ENCODE results near the gene KMT2B. TPM values are rescaled to one million over a fixed set of nuclear protein-coding genes. Genes with fewer than 3 reads are reported as not detected.
"Not testable (repeated sequence)": the region's sequence is repeated elsewhere in the genome, so short reads cannot be mapped to it uniquely, and the experiment has no call there.

KMT2B gene
- total RNA-seq, 2 donors from 2014 or later = 32.3 to 89.5 TPM

DNA sequence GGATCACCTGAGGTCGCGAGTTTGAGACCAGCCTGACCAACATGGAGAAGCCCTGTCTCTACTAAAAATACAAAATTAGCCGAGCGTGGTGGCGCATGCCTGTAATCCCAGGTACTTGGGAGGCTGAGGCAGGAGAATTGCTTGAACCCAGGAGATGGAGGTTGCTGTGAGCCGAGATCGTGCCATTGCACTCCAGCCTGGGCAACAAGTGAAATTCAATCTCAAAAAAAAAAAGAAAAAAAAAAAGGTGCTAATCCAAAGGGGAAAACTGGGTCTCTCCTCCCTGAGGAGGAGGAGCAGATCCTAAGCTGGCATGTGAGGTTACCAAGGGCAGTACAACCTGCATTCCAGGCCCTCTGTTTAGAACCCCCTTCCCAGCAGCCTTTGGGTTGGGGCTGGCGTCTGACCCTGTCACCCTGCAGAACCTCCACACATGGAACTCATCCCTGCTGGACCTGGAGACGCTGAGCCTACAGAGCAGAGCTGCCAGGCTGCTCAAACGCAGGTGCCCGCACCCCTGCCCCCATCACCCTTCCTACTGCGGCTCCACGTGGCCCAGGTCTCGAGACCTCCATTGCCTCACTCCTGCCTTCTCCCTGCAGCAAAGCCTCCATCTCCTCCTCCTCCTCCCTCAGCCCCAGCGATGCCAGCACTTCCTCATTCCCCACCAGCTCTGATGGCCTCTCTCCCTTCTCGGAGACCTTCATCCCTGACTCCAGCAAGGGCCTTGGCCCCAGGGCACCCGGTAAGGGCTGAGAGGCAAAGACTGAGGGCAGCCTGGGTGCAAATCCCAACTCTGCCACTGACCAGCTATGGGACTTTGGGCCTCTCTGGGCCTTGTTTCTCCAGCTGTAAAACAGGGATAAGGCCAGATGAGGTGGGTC, 46.9 kb downstream of the KMT2B start:
- no peak for TF ChIP-seq POLR2A (IDR thresholded peaks at IDR 0.05)
- TF ChIP-seq CTCF (IDR thresholded peaks at IDR 0.05) = no peak
- TF ChIP-seq POLR2AphosphoS5 (IDR thresholded peaks at IDR 0.05) = no peak
- Histone ChIP-seq H3K27ac (no peak overlapping the region), H3K9me3 (no peaks in the 10 kb centered on the region), H3K4me3 (no peak overlapping the region), H3K27me3 (replicated peaks; ENCODE audit: insufficient read depth) (no peaks in the 10 kb centered on the region), H3K36me3 (no peaks in the 10 kb centered on the region), H3K4me1 (replicated peaks) (peaks cover 2% of the 10 kb centered on the region)
- no peak for DNase-seq (ENCODE audit: low spot score)
- WGBS = 94% methylated on average over 17 of the region's 17 CpGs
- intact Hi-C loops (cut with DNase I) = no loop called here

GRCh38 chr19:35766571-35767104, 48.8 kb downstream of the KMT2B start:
- no peak for DNase-seq (ENCODE audit: low spot score)
- Histone ChIP-seq H3K36me3 (no peaks in the 10 kb centered on the region), H3K27ac (no peak overlapping the region), H3K9me3 (no peaks in the 10 kb centered on the region), H3K4me3 (no peak overlapping the region), H3K27me3 (replicated peaks; ENCODE audit: insufficient read depth) (no peaks in the 10 kb centered on the region), H3K4me1 (replicated peaks) (no peaks in the 10 kb centered on the region)
- 82% methylated on average over 11 of the region's 11 CpGs for WGBS
- intact Hi-C loops (cut with DNase I) = no loop called here
- no peak for TF ChIP-seq POLR2AphosphoS5 (IDR thresholded peaks at IDR 0.05)
- no peak for TF ChIP-seq CTCF (IDR thresholded peaks at IDR 0.05)
- TF ChIP-seq POLR2A (IDR thresholded peaks at IDR 0.05) = no peak

- Histone ChIP-seq H3K36me3 (no peaks in the 10 kb centered on the region), H3K9me3 (no peaks in the 10 kb centered on the region), H3K4me1 (replicated peaks) (no peaks in the 10 kb centered on the region), H3K27me3 (replicated peaks; ENCODE audit: insufficient read depth) (no peaks in the 10 kb centered on the region), H3K27ac (no peak overlapping the region), H3K4me3 (no peak overlapping the region)
- no peak for TF ChIP-seq POLR2AphosphoS5 (IDR thresholded peaks at IDR 0.05)
- no peak for TF ChIP-seq POLR2A (IDR thresholded peaks at IDR 0.05)
- TF ChIP-seq CTCF (IDR thresholded peaks at IDR 0.05) = no peak
- intact Hi-C loops (cut with DNase I) = no loop called here
- 63% methylated on average over 34 of the region's 34 CpGs for WGBS
- DNase-seq (ENCODE audit: low spot score) = no peak
Observed at GRCh38 chr19:35767288-35768081, 49.7 kb downstream of the KMT2B start.

DNA sequence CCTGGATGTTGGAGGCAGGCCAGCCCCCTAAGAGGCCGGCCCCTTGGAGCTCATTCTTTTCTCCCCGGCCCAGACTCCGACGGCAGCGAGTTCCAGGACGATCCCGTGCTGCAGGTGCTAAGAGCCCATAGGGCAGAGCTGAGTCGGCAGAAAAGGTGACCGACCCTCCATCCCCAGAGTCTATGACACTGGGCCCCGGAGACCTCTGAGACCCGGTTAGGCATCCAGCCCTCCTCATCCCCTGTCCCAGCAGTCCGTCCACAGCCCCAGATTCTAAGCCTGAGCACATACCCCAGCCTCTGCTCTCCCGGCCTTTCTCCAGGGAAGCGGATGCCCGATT, 50.2 kb downstream of the KMT2B start:
- DNase-seq (ENCODE audit: low spot score) = no peak
- H3K4me3 ChIP-seq = no peak overlapping the region
- no peaks in the 10 kb centered on the region for H3K9me3 ChIP-seq
- no peaks in the 10 kb centered on the region for H3K4me1 ChIP-seq (replicated peaks)
- H3K27me3 ChIP-seq (replicated peaks; ENCODE audit: insufficient read depth) = no peaks in the 10 kb centered on the region
- TF ChIP-seq POLR2AphosphoS5 (IDR thresholded peaks at IDR 0.05) (no peak), POLR2A (IDR thresholded peaks at IDR 0.05) (no peak), CTCF (IDR thresholded peaks at IDR 0.05) (no peak)
- no peak overlapping the region for H3K27ac ChIP-seq
- WGBS = 56% methylated on average over 15 of the region's 15 CpGs
- H3K36me3 ChIP-seq = no peaks in the 10 kb centered on the region
- intact Hi-C loops (cut with DNase I) = no loop called here

GRCh38 chr19:35772362-35772761, 54.6 kb downstream of the KMT2B start:
- intact Hi-C loops (cut with DNase I); H3K27me3 ChIP-seq (replicated peaks; ENCODE audit: insufficient read depth); H3K36me3 ChIP-seq; H3K27ac ChIP-seq; DNase-seq (ENCODE audit: low spot score); H3K4me3 ChIP-seq; H3K9me3 ChIP-seq; H3K4me1 ChIP-seq (replicated peaks): not testable (repeated sequence)
- WGBS = 97% methylated on average over 5 of the region's 5 CpGs
